ENCODE results near the gene DPH5. TPM values are rescaled to one million over a fixed set of nuclear protein-coding genes. Genes with fewer than 3 reads are reported as not detected.

The DPH5 gene
- total RNA-seq, 2 experiments from 2014 or later, result 19.4 to 45.6 TPM

DNA sequence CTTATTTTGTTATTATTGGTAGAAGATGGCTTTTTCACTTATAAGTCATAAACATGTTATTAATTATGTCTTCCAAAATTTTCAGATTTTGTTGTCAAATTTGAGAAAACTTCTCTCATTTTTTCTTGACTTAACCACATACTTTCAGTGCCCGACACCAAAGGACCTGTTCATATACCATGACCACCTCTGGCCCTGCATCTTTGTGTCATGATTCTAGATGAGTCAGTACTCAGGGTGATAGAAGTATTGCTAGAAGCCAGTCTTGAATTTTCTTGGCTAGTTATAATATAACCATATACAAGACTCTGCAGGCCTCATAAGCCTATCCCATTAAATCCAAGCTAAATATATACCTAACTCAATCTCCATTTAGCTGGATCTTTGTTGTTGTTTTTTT, 35.4 kb upstream of the DPH5 start:
- intact Hi-C loops (cut with micrococcal nuclease; ENCODE audit: unreplicated experiment), result no loop called here
- H2AFZ ChIP-seq (ENCODE audit: low read length), result no peak overlapping the region
- no peaks in the 10 kb centered on the region for H3K79me2 ChIP-seq (ENCODE audit: insufficient read depth, low read depth, low read length)
- H3K9me3 ChIP-seq (ENCODE audit: low read length), result no peaks in the 10 kb centered on the region
- no peak overlapping the region for H3K4me2 ChIP-seq (ENCODE audit: low read length)
- H4K20me1 ChIP-seq (ENCODE audit: insufficient read depth, low read length), result no peaks in the 10 kb centered on the region
- no peaks in the 10 kb centered on the region for H3K9me2 ChIP-seq (ENCODE audit: insufficient read depth, low read length)
- CTCF ChIA-PET (ENCODE audit: unreplicated experiment), result no interaction called here
- DNase-seq (ENCODE audit: low spot score), result no peak
- no peak overlapping the region for H3K4me3 ChIP-seq (ENCODE audit: low read depth, low read length, poor library complexity, severe bottlenecking)
- TF ChIP-seq, protein P1, sequence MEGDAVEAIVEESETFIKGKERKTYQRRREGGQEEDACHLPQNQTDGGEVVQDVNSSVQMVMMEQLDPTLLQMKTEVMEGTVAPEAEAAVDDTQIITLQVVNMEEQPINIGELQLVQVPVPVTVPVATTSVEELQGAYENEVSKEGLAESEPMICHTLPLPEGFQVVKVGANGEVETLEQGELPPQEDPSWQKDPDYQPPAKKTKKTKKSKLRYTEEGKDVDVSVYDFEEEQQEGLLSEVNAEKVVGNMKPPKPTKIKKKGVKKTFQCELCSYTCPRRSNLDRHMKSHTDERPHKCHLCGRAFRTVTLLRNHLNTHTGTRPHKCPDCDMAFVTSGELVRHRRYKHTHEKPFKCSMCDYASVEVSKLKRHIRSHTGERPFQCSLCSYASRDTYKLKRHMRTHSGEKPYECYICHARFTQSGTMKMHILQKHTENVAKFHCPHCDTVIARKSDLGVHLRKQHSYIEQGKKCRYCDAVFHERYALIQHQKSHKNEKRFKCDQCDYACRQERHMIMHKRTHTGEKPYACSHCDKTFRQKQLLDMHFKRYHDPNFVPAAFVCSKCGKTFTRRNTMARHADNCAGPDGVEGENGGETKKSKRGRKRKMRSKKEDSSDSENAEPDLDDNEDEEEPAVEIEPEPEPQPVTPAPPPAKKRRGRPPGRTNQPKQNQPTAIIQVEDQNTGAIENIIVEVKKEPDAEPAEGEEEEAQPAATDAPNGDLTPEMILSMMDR (conservative IDR thresholded peaks at IDR 0.05; ENCODE audit: low read length), result no peak
- TF ChIP-seq EZH2phosphoT487 (IDR thresholded peaks at IDR 0.05; ENCODE audit: borderline replicate concordance, low read depth, low read length), result no peak
- no TSS peak for BruUV-seq (replicated peaks)
- H3K27ac ChIP-seq (ENCODE audit: low read depth, low read length, poor library complexity, severe bottlenecking), result no peak overlapping the region
- POLR2A ChIA-PET, result interaction anchor here (0.6 to 0.7 kb wide), 2 partner anchors 66 to 166 kb away, joined by 4 to 5 read pairs; no protein-coding TSS in a partner anchor
- no peaks in the 10 kb centered on the region for H3K4me1 ChIP-seq (ENCODE audit: insufficient read depth, low read length, poor library complexity, severe bottlenecking)
- peaks cover 7% of the 10 kb centered on the region for H3K36me3 ChIP-seq (ENCODE audit: insufficient read depth, low read length)

DNA sequence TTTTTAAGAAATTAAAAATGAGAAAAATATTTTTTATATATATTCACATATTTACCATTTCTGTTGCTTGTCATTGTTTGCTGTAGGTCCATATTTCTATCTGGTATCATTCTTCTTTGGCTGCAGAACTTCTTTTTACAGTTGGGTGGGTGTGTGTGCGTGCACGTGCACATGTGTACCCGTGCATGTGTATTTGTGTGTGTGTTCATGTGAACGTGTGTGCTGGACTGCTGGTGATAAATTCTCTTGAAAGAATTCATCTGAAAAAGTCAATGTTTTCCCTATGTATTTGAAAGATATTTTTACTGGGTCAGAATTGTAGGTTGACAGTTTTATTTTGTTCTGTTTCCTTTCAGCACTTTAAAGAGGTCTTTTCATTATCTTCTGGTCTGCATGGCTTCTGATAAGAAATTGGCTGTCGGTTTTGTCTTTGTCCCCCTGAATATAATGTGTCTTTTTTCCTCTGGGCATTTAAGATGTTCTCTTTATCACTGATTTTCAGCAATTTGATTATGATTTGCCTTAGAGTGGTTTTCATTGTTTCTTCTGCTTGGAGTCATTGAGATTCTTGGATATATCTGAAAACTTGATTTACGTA, 34.5 kb upstream of the DPH5 start:
- Histone ChIP-seq H3K36me3 (ENCODE audit: insufficient read depth, low read length) (peaks cover 7% of the 10 kb centered on the region), H3K4me1 (ENCODE audit: insufficient read depth, low read length, poor library complexity, severe bottlenecking) (no peaks in the 10 kb centered on the region), H3K4me3 (ENCODE audit: low read depth, low read length, poor library complexity, severe bottlenecking) (no peak overlapping the region), H4K20me1 (ENCODE audit: insufficient read depth, low read length) (no peaks in the 10 kb centered on the region), H3K4me2 (ENCODE audit: low read length) (no peak overlapping the region), H3K9me2 (ENCODE audit: insufficient read depth, low read length) (no peaks in the 10 kb centered on the region), H3K27ac (ENCODE audit: low read depth, low read length, poor library complexity, severe bottlenecking) (no peak overlapping the region), H3K79me2 (ENCODE audit: insufficient read depth, low read depth, low read length) (no peaks in the 10 kb centered on the region), H2AFZ (ENCODE audit: low read length) (no peak overlapping the region), H3K9me3 (ENCODE audit: low read length) (no peaks in the 10 kb centered on the region)
- no TSS peak for BruUV-seq (replicated peaks)
- intact Hi-C loops (cut with micrococcal nuclease; ENCODE audit: unreplicated experiment), result no loop called here
- no peak for TF ChIP-seq EZH2phosphoT487 (IDR thresholded peaks at IDR 0.05; ENCODE audit: borderline replicate concordance, low read depth, low read length)
- TF ChIP-seq, protein P1 (conservative IDR thresholded peaks at IDR 0.05; ENCODE audit: low read length), result no peak
- CTCF ChIA-PET (ENCODE audit: unreplicated experiment), result no interaction called here
- no peak for DNase-seq (ENCODE audit: low spot score)
- POLR2A ChIA-PET, result no interaction called here

DNA sequence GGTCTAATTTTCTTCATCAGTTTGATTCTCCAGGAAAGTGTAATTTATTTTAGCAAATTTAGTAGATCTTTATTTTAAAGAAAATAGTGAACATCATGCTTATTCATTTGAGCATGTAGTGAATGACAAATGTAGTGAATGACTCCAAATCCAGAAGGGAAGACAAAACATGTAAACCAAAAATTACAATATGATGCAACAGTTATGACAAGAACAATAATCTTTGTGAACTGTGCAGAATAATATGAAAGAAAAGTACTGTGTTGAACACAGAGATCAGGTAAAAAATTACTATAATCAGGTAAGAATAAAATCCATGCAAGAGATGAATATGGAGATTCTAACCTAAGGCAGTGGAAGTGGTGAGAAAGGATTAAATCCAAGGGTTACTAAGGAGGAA, 30.0 kb upstream of the DPH5 start:
- ChIA-PET CTCF (ENCODE audit: unreplicated experiment) (no interaction called here), POLR2A (interaction anchor here (0.5 kb wide), 1 partner anchor 193 kb away, joined by 3 read pairs; no protein-coding TSS in a partner anchor)
- H3K79me2 ChIP-seq (ENCODE audit: insufficient read depth, low read depth, low read length), result no peaks in the 10 kb centered on the region
- H3K4me3 ChIP-seq (ENCODE audit: low read depth, low read length, poor library complexity, severe bottlenecking), result no peak overlapping the region
- no peaks in the 10 kb centered on the region for H4K20me1 ChIP-seq (ENCODE audit: insufficient read depth, low read length)
- H3K9me2 ChIP-seq (ENCODE audit: insufficient read depth, low read length), result no peaks in the 10 kb centered on the region
- DNase-seq (ENCODE audit: low spot score), result no peak
- H3K27ac ChIP-seq (ENCODE audit: low read depth, low read length, poor library complexity, severe bottlenecking), result no peak overlapping the region
- intact Hi-C loops (cut with micrococcal nuclease; ENCODE audit: unreplicated experiment), result no loop called here
- H3K4me2 ChIP-seq (ENCODE audit: low read length), result no peak overlapping the region
- BruUV-seq (replicated peaks), result no TSS peak
- TF ChIP-seq, protein P1 (conservative IDR thresholded peaks at IDR 0.05; ENCODE audit: low read length), result no peak
- TF ChIP-seq EZH2phosphoT487 (IDR thresholded peaks at IDR 0.05; ENCODE audit: borderline replicate concordance, low read depth, low read length), result no peak
- H3K9me3 ChIP-seq (ENCODE audit: low read length), result no peaks in the 10 kb centered on the region
- H3K4me1 ChIP-seq (ENCODE audit: insufficient read depth, low read length, poor library complexity, severe bottlenecking), result peaks cover 17% of the 10 kb centered on the region
- peaks cover 7% of the 10 kb centered on the region for H3K36me3 ChIP-seq (ENCODE audit: insufficient read depth, low read length)
- H2AFZ ChIP-seq (ENCODE audit: low read length), result no peak overlapping the region

All from OCI-LY7 (cell line).